IMR-90 (cell line): ENCODE data around the gene EZR. TPM values are rescaled to one million over a fixed set of nuclear protein-coding genes. Genes with fewer than 3 reads are reported as not detected.

Experiments
- ATAC-seq: fragments of 200-7000 bp; cut with Tn5 transposase; 2 replicates; pipeline ENCODE4 v1.9.1; 2020; ENCODE audit warnings: low read depth, mild to moderate bottlenecking, moderate library complexity
- BruUV-seq: library from RNA; stranded (reverse); fragments of 400-500 nt; replicated peaks from 2 replicates; lab custom pipeline; 2021; lab: Mats Ljungman, UMichigan
- CTCF ChIA-PET: fragments of 300-600 bp; formaldehyde crosslinking; extraction: SDS; loops from one replicate; lab custom pipeline; 2021; ENCODE audit warnings: antibody characterized with exemption; lab: Yijun Ruan, JAX
- POLR2A ChIA-PET: fragments of 300-600 bp; sonication (Branson Sonifier 250); formaldehyde crosslinking; loops from one replicate; lab custom pipeline; 2022; ENCODE audit warnings: antibody characterized with exemption; ENCODE audit not compliant: unreplicated experiment; lab: Charles Lee
- DNase-seq: peaks from one replicate; pipeline ENCODE4 v3.0.0; 2013
- H2AFZ ChIP-seq: replicated peaks from 2 replicates; pipeline ENCODE3; 2013; ENCODE audit warnings: low read length, mild to moderate bottlenecking; ENCODE audit not compliant: poor library complexity
- H2AK5ac ChIP-seq: 2 replicates; pipeline ENCODE4 v1.6.1; 2013; ENCODE audit warnings: low read depth, low read length, inconsistent platforms
- H2AK9ac ChIP-seq: replicated peaks from 2 replicates; pipeline ENCODE3; 2013; ENCODE audit warnings: mild to moderate bottlenecking, low read depth, low read length, moderate library complexity; ENCODE audit not compliant: poor library complexity
- H2BK120ac ChIP-seq: 2 replicates; pipeline ENCODE4 v1.6.1; 2013; ENCODE audit warnings: low read depth, low read length, inconsistent platforms
- H2BK15ac ChIP-seq: 3 replicates; pipeline ENCODE4 v1.6.1; 2013; ENCODE audit warnings: low read depth, low read length, inconsistent platforms
- H2BK20ac ChIP-seq: 2 replicates; pipeline ENCODE4 v1.6.1; 2013; ENCODE audit warnings: low read depth, mild to moderate bottlenecking, inconsistent platforms, low read length, moderate library complexity
- H2BK5ac ChIP-seq: 2 replicates; pipeline ENCODE4 v1.6.1; 2013; ENCODE audit warnings: mild to moderate bottlenecking, low read depth, low read length, inconsistent platforms; ENCODE audit not compliant: poor library complexity, severe bottlenecking
- H3K14ac ChIP-seq: replicated peaks from 2 replicates; pipeline ENCODE4 v1.6.1; 2013; ENCODE audit warnings: low read depth, low read length, inconsistent platforms
- H3K18ac ChIP-seq: 2 replicates; pipeline ENCODE4 v1.6.1; 2013; ENCODE audit warnings: low read depth, low read length, control low read depth
- H3K23ac ChIP-seq: 2 replicates; pipeline ENCODE4 v1.6.1; 2013; ENCODE audit warnings: low read depth, low read length, inconsistent platforms
- H3K27ac ChIP-seq: 2 replicates; pipeline ENCODE4 v1.5.1; 2013; ENCODE audit warnings: mild to moderate bottlenecking, control low read depth, low read length; ENCODE audit not compliant: insufficient read depth
- H3K27me3 ChIP-seq: 2 replicates; pipeline ENCODE4 v1.6.1; 2013; ENCODE audit warnings: low read length; ENCODE audit not compliant: control insufficient read depth, insufficient read depth
- H3K36me3 ChIP-seq: 2 replicates; pipeline ENCODE4 v1.6.1; 2013; ENCODE audit warnings: low read length, mixed read lengths; ENCODE audit not compliant: control insufficient read depth, insufficient read depth
- H3K4ac ChIP-seq: 2 replicates; pipeline ENCODE4 v1.6.1; 2013; ENCODE audit warnings: low read depth, low read length, inconsistent platforms
- H3K4me1 ChIP-seq: 2 replicates; pipeline ENCODE4 v1.6.1; 2013; ENCODE audit warnings: low read length, mixed read lengths; ENCODE audit not compliant: control insufficient read depth, insufficient read depth
- H3K4me2 ChIP-seq: 2 replicates; pipeline ENCODE4 v1.6.1; 2013; ENCODE audit warnings: low read depth, mild to moderate bottlenecking, control low read depth, low read length, moderate library complexity
- H3K4me3 ChIP-seq: 2 replicates; pipeline ENCODE4 v1.5.1; 2013; ENCODE audit warnings: low read depth, mild to moderate bottlenecking, control low read depth, low read length, moderate library complexity; ENCODE audit not compliant: insufficient read depth
- H3K56ac ChIP-seq: 2 replicates; pipeline ENCODE4 v1.6.1; 2013; ENCODE audit warnings: low read length, inconsistent platforms; ENCODE audit not compliant: insufficient read depth; ENCODE audit errors: extremely low read depth
- H3K79me1 ChIP-seq, 2 experiments: 2 replicates each; pipeline ENCODE4 v1.6.1; 2013; ENCODE audit warnings: low read length in 2 of 2, inconsistent platforms in 1 of 2, low read depth in 1 of 2
- H3K9ac ChIP-seq: 2 replicates; pipeline ENCODE4 v1.6.1; 2013; ENCODE audit warnings: low read depth, low read length, control low read depth
- H3K9me1 ChIP-seq: 2 replicates; pipeline ENCODE4 v1.6.1; 2013; ENCODE audit warnings: low read length, inconsistent platforms; ENCODE audit not compliant: insufficient read depth
- H3K9me3 ChIP-seq: 2 replicates; pipeline ENCODE4 v1.6.1; 2013; ENCODE audit warnings: low read length; ENCODE audit not compliant: control insufficient read depth, insufficient read depth
- H4K20me1 ChIP-seq: 2 replicates; pipeline ENCODE4 v1.6.1; 2013; ENCODE audit warnings: low read length, inconsistent platforms; ENCODE audit not compliant: insufficient read depth
- H4K5ac ChIP-seq: 2 replicates; pipeline ENCODE4 v1.6.1; 2013; ENCODE audit warnings: mild to moderate bottlenecking, low read depth, low read length, control low read depth
- H4K8ac ChIP-seq, 2 experiments: 2 replicates each; pipeline ENCODE4 v1.6.1; 2013; ENCODE audit warnings: low read depth in 2 of 2, low read length in 2 of 2, control low read depth in 1 of 2, inconsistent platforms in 1 of 2
- H4K91ac ChIP-seq: 2 replicates; pipeline ENCODE4 v1.6.1; 2013; ENCODE audit warnings: low read depth, low read length, inconsistent platforms; ENCODE audit not compliant: insufficient read depth
- CEBPB ChIP-seq: IDR thresholded peaks from 2 replicates; pipeline ENCODE4 v1.6.1; 2012; ENCODE audit warnings: low read depth, low read length, improper control_type of control experiment
- CTCF ChIP-seq: conservative IDR thresholded peaks from 2 replicates; pipeline ENCODE4 v1.5.1; 2012; ENCODE audit warnings: mild to moderate bottlenecking, low read depth, low read length, improper control_type of control experiment
- FOS ChIP-seq: fragments of 150-350 bp; IDR thresholded peaks from 2 replicates; pipeline ENCODE4 v1.6.1; 2016; ENCODE audit warnings: low read depth, low read length
- WGBS, 2 experiments: methylation state at CpG; one replicate each; pipeline versions ENCODE4 v1.1.5 to v1.1.7; 2013; ENCODE audit warnings: missing lambda C conversion rate in 2 of 2; ENCODE audit not compliant: insufficient read length in 1 of 2; ENCODE audit errors: extremely low coverage in 2 of 2; 5-methylcytosine and 5-hydroxymethylcytosine counted together
- dilution Hi-C: fragments of 300-500 bp; cut with HindIII; formaldehyde crosslinking; loops from one replicate; pipeline ENCODE4 v1.14.3; 2018; ENCODE audit warnings: low sequenced_read_pairs; ENCODE audit not compliant: unreplicated experiment
- in situ Hi-C: fragments of 300-500 bp; cut with MboI; formaldehyde crosslinking; loops from 3 replicates; pipeline ENCODE4 v1.14.3; 2019; ENCODE audit warnings: low sequenced_read_pairs, inconsistent platforms, mixed read lengths
- intact Hi-C: fragments of 100-400 bp; cut with micrococcal nuclease; formaldehyde crosslinking; loops from 2 replicates; pipeline ENCODE4 v1.10.0; 2022
- polyA plus RNA-seq, 3 experiments: library from polyadenylated mRNA; depleted of rRNA; stranded (reverse); fragments of >200 nt; gene quantifications; 2 replicates each; pipeline ENCODE4 v1.2.3, GENCODE V29; 2012; ENCODE audit warnings: low replicate concordance in 1 of 3
- total RNA-seq: library from RNA; depleted of rRNA; stranded (reverse); fragments of >200 nt; gene quantifications from 2 replicates; pipeline ENCODE4 v1.2.3, GENCODE V29; 2012

The EZR gene
- total and polyA plus RNA-seq, 2 of the 4 experiments (the other 2 are of a cell fraction), result 83.8 to 145 TPM

- Histone ChIP-seq H4K8ac (peak overlapping the region; percentile 38 to 84; a peak in 3 of 4 replicates), H2BK15ac (peak overlapping the region; percentile 91; the same call in 2 of the 3 replicates), H3K56ac (peak overlapping the region; percentile 15; the same call in 1 of the 2 replicates), H3K4me2 (no peak overlapping the region), H3K4ac (peak overlapping the region; percentile 84), H3K79me1 (peaks cover 0 to 5% of the 10 kb centered on the region in 2 experiments; a peak in 1 of 4 replicates), H4K91ac (peak overlapping the region; percentile 87), H2AFZ (peak overlapping the region; percentile 52), H3K27ac (no peak overlapping the region), H3K23ac (0 out of 2 replicates have a peak overlapping the region, but pooled peaks have one; percentile 47), H2BK120ac (peak overlapping the region; percentile 89), H2BK20ac (peak overlapping the region; percentile 85), H2AK5ac (peak overlapping the region; percentile 87), H3K14ac (peak overlapping the region; percentile 13), H3K36me3 (no peaks in the 10 kb centered on the region), H3K27me3 (no peaks in the 10 kb centered on the region), H2BK5ac (peak overlapping the region; percentile 66), H3K9me1 (peaks cover 19% of the 10 kb centered on the region), H3K9me3 (no peaks in the 10 kb centered on the region), H3K9ac (no peak overlapping the region), H4K5ac (no peak overlapping the region), H2AK9ac (peak overlapping the region; percentile 51), H3K4me3 (no peak overlapping the region), H3K4me1 (peaks cover 27% of the 10 kb centered on the region), H3K18ac (peak overlapping the region; percentile 59; the same call in 1 of the 2 replicates), H4K20me1 (no peaks in the 10 kb centered on the region)
- intact Hi-C loops (no loop called here), dilution Hi-C loops (no loop called here), in situ Hi-C loops (no loop called here)
- POLR2A ChIA-PET, result interaction anchor here (0.6 kb wide), 1 partner anchor 157 kb away, joined by 4 read pairs; no protein-coding TSS in a partner anchor
- WGBS, 2 experiments, result no CpG with 5 or more reads among the region's 6 CpGs
- DNase-seq, result no peak
- ATAC-seq, result no peak
- CTCF ChIA-PET, result no interaction called here
- BruUV-seq, result no TSS peak
- TF ChIP-seq CEBPB (no peak), FOS (no peak), CTCF (no peak)
These were observed 34.7 kb upstream of the EZR start for GRCh38 chr6:158853880-158854213.
